ENCODE results near the gene SOCS3. TPM values are rescaled to one million over a fixed set of nuclear protein-coding genes. Genes with fewer than 3 reads are reported as not detected.

SOCS3 gene
- total and polyA plus RNA-seq, 4 donors = 15.5 to 182 (median 91.5) TPM

DNA sequence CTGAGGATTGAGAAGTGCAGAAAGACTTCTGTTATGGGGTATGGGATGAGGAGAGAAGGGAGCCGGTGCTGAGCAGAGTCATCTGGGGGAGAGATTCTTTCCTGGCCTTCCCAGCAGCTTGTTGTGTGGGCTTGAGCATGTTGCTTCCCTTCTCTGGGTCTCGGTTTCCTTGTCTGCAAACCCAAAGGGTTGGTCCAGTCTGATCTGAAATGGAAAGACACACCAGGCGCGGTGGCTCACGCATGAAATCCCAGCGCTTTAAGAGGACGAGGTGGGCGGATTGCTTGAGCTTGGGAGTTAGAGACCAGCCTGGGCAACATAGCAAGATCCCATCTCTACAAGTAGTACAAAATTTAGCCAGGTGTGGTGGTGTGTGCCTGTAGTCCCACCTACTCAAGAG, 6.0 kb downstream of the SOCS3 start:
- 93 to 94% methylated on average over 8 of the region's 8 CpGs for WGBS, 2 donors
- no peak overlapping the region for H3K4me3 ChIP-seq (ENCODE audit: low read length in 2 of 2)
- H3K27ac ChIP-seq (ENCODE audit: low read depth in 1 of 2, low read length in 2 of 2) = peak overlapping the region; percentile 88 to 99
- H3K9me3 ChIP-seq (ENCODE audit: control insufficient read depth, low read length) = no peaks in the 10 kb centered on the region
- DNase-seq = no peak
- H3K27me3 ChIP-seq (ENCODE audit: control insufficient read depth in 1 of 2, insufficient read depth in 2 of 2, low read length in 1 of 2) = no peaks in the 10 kb centered on the region
- intact Hi-C loops (cut with DNase I) = no loop called here
- H3K4me1 ChIP-seq (ENCODE audit: control insufficient read depth in 1 of 2, insufficient read depth in 2 of 2, low read length in 2 of 2) = peaks cover 2 to 5% of the 10 kb centered on the region in 2 donors
- no peak for ATAC-seq (ENCODE audit: low FRiP score)
- H3K36me3 ChIP-seq (ENCODE audit: control insufficient read depth in 1 of 2, insufficient read depth in 2 of 2, low read length in 1 of 2) = no peaks in the 10 kb centered on the region

DNA sequence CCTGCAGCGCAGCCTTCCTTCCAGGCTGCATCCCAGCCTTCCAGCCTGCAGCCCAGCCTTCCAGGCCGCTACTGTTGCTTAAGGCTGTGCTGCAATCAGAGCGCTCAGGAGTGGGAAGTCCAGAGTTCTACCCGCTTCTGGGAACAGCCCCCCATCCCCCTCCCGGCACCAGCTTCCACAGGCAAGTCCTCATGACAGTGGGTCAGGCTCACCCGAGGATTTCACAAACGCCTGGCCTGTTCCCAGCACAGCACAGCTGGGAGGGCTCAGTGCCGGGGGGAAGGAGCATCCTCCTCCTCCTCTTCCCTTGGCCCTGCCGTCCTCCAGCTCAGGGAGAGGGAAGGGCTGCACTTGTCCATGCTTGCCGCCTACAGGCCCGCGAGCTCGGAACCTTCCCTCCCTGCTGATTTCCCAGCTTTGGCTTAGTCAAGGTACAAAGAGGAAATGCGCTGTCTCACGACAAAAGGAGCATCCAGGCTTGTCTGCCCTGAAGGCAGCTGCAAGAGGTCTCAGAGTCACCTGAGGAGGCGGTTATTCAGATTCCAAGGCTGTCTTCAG, 8.3 kb downstream of the SOCS3 start:
- ATAC-seq (ENCODE audit: low FRiP score) (peak; percentile 78), DNase-seq (peak; percentile 96 to 98)
- Histone ChIP-seq H3K27ac (ENCODE audit: low read depth in 1 of 2, low read length in 2 of 2) (no peak overlapping the region), H3K9me3 (ENCODE audit: control insufficient read depth, low read length) (no peaks in the 10 kb centered on the region), H3K4me1 (ENCODE audit: control insufficient read depth in 1 of 2, insufficient read depth in 2 of 2, low read length in 2 of 2) (no peaks in the 10 kb centered on the region), H3K4me3 (ENCODE audit: low read length in 2 of 2) (no peak overlapping the region), H3K27me3 (ENCODE audit: control insufficient read depth in 1 of 2, insufficient read depth in 2 of 2, low read length in 1 of 2) (no peaks in the 10 kb centered on the region), H3K36me3 (ENCODE audit: control insufficient read depth in 1 of 2, insufficient read depth in 2 of 2, low read length in 1 of 2) (no peaks in the 10 kb centered on the region)
- intact Hi-C loops (cut with DNase I) = no loop called here
- 78% methylated on average over 16 of the region's 16 CpGs for WGBS, 2 donors

DNA sequence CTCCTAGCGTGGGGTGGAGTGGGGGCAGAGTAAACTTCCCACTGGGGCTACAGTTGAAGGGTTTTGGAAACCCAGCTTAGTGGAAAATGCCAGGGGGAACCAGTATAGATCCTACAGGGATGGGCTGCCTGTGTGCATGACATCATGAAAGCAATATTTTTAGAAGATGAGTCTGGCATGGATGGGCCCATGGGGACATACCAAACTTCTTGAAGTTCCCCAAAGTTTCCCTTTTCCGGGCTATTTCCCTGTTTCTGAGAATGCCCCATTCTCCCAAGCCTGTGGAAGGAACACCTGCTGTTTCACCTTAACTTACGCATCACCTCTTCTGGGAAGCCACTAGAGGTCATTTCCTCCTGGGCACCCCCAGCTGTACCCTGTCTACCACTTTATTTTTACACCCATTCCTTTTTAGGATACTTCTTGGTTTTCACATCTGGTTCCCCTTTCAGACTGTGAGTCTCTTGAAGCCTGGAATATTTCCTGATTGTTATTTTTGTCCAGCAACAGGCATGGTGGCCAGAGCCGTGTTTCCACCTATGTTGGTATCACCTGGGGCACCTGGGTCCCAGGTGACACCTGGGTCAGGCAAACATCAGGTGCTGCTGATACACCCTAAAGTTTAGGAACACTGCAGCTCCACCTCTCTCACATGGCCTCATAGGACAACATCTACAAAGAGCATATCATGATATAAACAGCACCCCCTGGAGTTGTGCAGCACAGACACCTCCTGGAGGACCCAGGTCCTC, 9.8 kb downstream of the SOCS3 start:
- intact Hi-C loops (cut with DNase I) = no loop called here
- no peak overlapping the region for H3K27ac ChIP-seq (ENCODE audit: low read depth in 1 of 2, low read length in 2 of 2)
- no peaks in the 10 kb centered on the region for H3K27me3 ChIP-seq (ENCODE audit: control insufficient read depth in 1 of 2, insufficient read depth in 2 of 2, low read length in 1 of 2)
- DNase-seq (no peak), ATAC-seq (ENCODE audit: low FRiP score) (no peak)
- no peaks in the 10 kb centered on the region for H3K9me3 ChIP-seq (ENCODE audit: control insufficient read depth, low read length)
- 72 to 79% methylated on average over 4 of the region's 4 CpGs for WGBS, 2 donors
- no peaks in the 10 kb centered on the region for H3K36me3 ChIP-seq (ENCODE audit: control insufficient read depth in 1 of 2, insufficient read depth in 2 of 2, low read length in 1 of 2)
- H3K4me1 ChIP-seq (ENCODE audit: control insufficient read depth in 1 of 2, insufficient read depth in 2 of 2, low read length in 2 of 2) = no peaks in the 10 kb centered on the region
- no peak overlapping the region for H3K4me3 ChIP-seq (ENCODE audit: low read length in 2 of 2)

DNA sequence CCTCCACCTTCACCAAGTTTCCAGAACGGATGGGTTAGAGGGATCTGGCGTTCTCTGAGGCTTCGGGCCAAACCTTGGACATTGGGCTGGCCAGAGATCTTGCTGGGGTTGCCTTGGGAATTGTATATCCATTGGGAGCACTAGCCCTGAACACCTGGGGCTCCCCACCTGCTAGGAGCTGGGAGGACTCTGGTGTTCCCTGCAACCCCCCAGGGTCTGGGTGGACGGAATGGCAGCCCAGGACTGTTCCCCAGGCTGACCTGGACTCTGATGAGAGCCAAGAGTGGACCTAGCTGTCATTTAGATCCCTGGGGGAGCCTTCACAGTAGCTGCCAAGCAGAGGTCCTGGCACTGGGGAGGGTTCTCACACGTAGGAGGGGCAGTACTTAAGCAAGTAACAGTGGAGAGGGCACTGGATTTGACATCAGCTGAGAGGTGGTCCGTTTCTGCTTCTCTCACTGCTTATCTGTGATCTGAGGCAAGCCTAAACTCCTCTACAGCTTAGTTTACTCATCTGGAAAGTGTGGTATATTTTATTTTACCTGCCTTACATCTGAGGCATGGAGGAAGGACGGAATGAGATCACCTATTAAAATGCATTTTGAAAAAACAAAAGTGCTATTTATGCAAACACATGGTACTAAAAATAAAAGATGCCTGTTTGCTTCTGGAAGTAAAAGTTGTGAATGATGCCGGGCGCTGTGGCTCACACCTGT, 11.7 kb downstream of the SOCS3 start:
- Histone ChIP-seq H3K9me3 (ENCODE audit: control insufficient read depth, low read length) (no peaks in the 10 kb centered on the region), H3K4me1 (ENCODE audit: control insufficient read depth in 1 of 2, insufficient read depth in 2 of 2, low read length in 2 of 2) (no peaks in the 10 kb centered on the region), H3K36me3 (ENCODE audit: control insufficient read depth in 1 of 2, insufficient read depth in 2 of 2, low read length in 1 of 2) (no peaks in the 10 kb centered on the region), H3K27ac (ENCODE audit: low read depth in 1 of 2, low read length in 2 of 2) (no peak overlapping the region), H3K4me3 (ENCODE audit: low read length in 2 of 2) (no peak overlapping the region), H3K27me3 (ENCODE audit: control insufficient read depth in 1 of 2, insufficient read depth in 2 of 2, low read length in 1 of 2) (no peaks in the 10 kb centered on the region)
- ATAC-seq (ENCODE audit: low FRiP score) (no peak), DNase-seq (no peak)
- intact Hi-C loops (cut with DNase I) = no loop called here
- 89 to 90% methylated on average over 9 of the region's 9 CpGs for WGBS, 2 donors

DNA sequence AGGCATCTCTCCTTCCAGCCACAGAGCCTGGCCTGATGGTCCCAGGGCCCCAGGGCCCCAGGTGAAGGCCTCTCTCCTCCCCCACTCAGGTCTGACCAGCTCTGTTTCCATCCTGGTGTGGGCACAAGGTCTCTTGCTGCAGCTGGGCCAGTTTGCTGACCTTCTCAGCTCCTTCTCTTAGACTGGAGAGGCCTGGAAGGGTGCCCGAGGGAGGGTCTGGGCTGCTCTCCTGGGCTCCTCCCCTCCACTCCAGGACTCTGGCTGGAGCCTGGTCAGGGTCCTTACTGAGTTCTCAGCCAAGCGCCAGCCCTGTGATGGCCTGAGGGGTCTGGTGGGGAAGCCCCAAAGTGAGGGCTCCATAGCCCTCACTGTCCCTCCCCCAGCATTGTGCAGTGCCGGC, 12.4 kb downstream of the SOCS3 start:
- DNase-seq (no peak), ATAC-seq (ENCODE audit: low FRiP score) (no peak)
- Histone ChIP-seq H3K4me3 (ENCODE audit: low read length in 2 of 2) (no peak overlapping the region), H3K4me1 (ENCODE audit: control insufficient read depth in 1 of 2, insufficient read depth in 2 of 2, low read length in 2 of 2) (no peaks in the 10 kb centered on the region), H3K27me3 (ENCODE audit: control insufficient read depth in 1 of 2, insufficient read depth in 2 of 2, low read length in 1 of 2) (no peaks in the 10 kb centered on the region), H3K9me3 (ENCODE audit: control insufficient read depth, low read length) (no peaks in the 10 kb centered on the region), H3K36me3 (ENCODE audit: control insufficient read depth in 1 of 2, insufficient read depth in 2 of 2, low read length in 1 of 2) (no peaks in the 10 kb centered on the region), H3K27ac (ENCODE audit: low read depth in 1 of 2, low read length in 2 of 2) (no peak overlapping the region)
- WGBS, 2 donors = 84 to 86% methylated on average over 3 of the region's 3 CpGs
- intact Hi-C loops (cut with DNase I) = no loop called here

DNA sequence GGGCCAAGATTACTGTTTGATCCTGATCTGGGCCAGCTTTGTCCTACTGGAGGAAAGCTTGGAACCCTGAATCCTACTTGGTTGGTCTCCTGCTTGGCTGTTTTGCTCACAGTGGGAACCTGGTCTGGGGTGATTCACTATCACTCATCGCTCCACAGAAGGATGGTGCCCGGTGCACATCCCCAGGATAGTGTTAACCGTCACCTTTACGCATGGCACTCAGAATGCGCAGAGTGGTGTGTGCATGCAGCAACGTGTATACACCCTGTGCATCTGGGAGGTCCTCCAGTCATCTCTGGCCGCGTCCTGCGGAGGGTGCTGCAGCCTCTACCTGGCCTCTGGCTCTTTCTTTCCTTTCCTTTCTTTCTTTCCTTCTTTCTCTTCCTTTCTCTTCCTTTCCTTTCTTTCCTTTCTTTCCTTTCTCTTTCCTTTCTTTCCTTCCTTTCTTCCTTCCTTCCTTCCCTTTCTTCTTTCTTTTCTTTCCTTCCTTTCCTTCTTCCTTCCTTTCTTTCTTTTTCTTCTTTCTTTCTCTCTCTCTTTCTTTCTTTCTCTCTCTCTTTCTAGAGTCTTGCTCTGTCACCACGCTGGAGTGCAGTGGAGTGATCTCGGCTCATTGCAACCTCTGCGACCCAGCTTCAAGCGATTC, 13.1 kb downstream of the SOCS3 start:
- no peaks in the 10 kb centered on the region for H3K36me3 ChIP-seq (ENCODE audit: control insufficient read depth in 1 of 2, insufficient read depth in 2 of 2, low read length in 1 of 2)
- 94 to 97% methylated on average over 13 of the region's 13 CpGs for WGBS, 2 donors
- intact Hi-C loops (cut with DNase I) = no loop called here
- DNase-seq = no peak
- H3K27ac ChIP-seq (ENCODE audit: low read depth in 1 of 2, low read length in 2 of 2) = no peak overlapping the region
- no peaks in the 10 kb centered on the region for H3K9me3 ChIP-seq (ENCODE audit: control insufficient read depth, low read length)
- no peak for ATAC-seq (ENCODE audit: low FRiP score)
- H3K4me3 ChIP-seq (ENCODE audit: low read length in 2 of 2) = no peak overlapping the region
- no peaks in the 10 kb centered on the region for H3K27me3 ChIP-seq (ENCODE audit: control insufficient read depth in 1 of 2, insufficient read depth in 2 of 2, low read length in 1 of 2)
- H3K4me1 ChIP-seq (ENCODE audit: control insufficient read depth in 1 of 2, insufficient read depth in 2 of 2, low read length in 2 of 2) = no peaks in the 10 kb centered on the region

DNA sequence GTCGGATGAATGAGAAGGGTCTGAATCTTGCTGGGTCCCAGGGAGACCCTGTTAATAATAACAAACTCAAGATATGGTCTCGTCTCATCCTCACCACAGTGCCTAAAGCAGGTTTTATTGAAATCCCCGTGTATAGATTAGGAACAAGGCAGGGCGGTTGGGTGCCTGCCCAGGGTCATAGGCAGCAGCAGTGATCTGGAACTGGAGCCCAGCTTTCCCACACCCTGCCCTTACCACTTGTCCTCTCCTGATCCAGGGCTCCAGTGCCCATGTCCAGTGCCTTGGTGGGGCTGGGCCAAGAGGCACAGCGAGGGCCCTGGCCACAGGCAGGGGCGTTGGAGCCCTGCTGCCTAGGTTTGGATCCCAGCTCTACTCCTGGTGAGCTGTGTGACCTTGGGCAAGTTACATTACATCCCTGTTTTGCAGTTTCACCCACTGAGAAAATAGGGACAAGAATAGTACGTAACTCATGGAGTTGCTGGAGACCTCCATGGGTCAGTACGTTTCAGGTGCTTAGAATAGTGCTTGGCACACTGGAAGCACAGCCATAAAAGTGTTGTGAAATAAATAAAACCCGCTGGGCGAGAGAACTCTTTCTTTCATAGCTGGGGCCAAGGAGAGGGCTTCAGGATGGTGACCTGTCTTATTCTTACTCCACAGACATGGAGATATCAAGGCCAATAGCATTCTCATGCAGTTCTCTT, 13.9 kb downstream of the SOCS3 start:
- Histone ChIP-seq H3K27ac (ENCODE audit: low read depth in 1 of 2, low read length in 2 of 2) (no peak overlapping the region), H3K36me3 (ENCODE audit: control insufficient read depth in 1 of 2, insufficient read depth in 2 of 2, low read length in 1 of 2) (no peaks in the 10 kb centered on the region), H3K4me1 (ENCODE audit: control insufficient read depth in 1 of 2, insufficient read depth in 2 of 2, low read length in 2 of 2) (no peaks in the 10 kb centered on the region), H3K4me3 (ENCODE audit: low read length in 2 of 2) (no peak overlapping the region), H3K27me3 (ENCODE audit: control insufficient read depth in 1 of 2, insufficient read depth in 2 of 2, low read length in 1 of 2) (no peaks in the 10 kb centered on the region), H3K9me3 (ENCODE audit: control insufficient read depth, low read length) (no peaks in the 10 kb centered on the region)
- ATAC-seq (ENCODE audit: low FRiP score) (no peak), DNase-seq (no peak)
- 94% methylated on average over 10 of the region's 10 CpGs for WGBS, 2 donors
- intact Hi-C loops (cut with DNase I) = no loop called here

DNA sequence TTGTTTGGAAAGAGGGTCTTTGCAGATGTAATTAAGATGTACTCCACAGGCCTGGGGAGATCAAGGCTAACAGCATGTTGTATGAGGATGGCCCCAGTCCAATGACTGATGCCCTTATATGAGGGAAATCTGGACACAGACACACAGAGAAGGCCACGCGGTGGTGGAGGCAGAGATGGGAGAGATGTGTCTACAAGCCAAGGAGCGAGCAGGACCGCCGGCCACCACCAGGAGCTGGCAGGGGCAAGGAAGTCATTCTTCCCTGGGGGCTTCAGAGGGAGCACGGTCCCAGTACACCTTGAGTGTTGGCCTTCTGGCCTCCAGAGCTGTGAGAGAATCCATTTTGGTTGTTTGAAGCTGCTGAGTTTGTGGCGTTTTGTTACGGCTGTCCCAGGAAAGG, 14.7 kb downstream of the SOCS3 start:
- no peaks in the 10 kb centered on the region for H3K9me3 ChIP-seq (ENCODE audit: control insufficient read depth, low read length)
- no peaks in the 10 kb centered on the region for H3K4me1 ChIP-seq (ENCODE audit: control insufficient read depth in 1 of 2, insufficient read depth in 2 of 2, low read length in 2 of 2)
- intact Hi-C loops (cut with DNase I) = no loop called here
- no peak overlapping the region for H3K27ac ChIP-seq (ENCODE audit: low read depth in 1 of 2, low read length in 2 of 2)
- no peak for ATAC-seq (ENCODE audit: low FRiP score)
- 82 to 85% methylated on average over 8 of the region's 8 CpGs for WGBS, 2 donors
- DNase-seq = no peak
- H3K4me3 ChIP-seq (ENCODE audit: low read length in 2 of 2) = no peak overlapping the region
- no peaks in the 10 kb centered on the region for H3K27me3 ChIP-seq (ENCODE audit: control insufficient read depth in 1 of 2, insufficient read depth in 2 of 2, low read length in 1 of 2)
- no peaks in the 10 kb centered on the region for H3K36me3 ChIP-seq (ENCODE audit: control insufficient read depth in 1 of 2, insufficient read depth in 2 of 2, low read length in 1 of 2)

All from aorta (tissue), 5 donors.